ENCODE measurements around the gene OR6K2. TPM values are rescaled to one million over a fixed set of nuclear protein-coding genes. Genes with fewer than 3 reads are reported as not detected.

The OR6K2 gene
- total and polyA plus RNA-seq, 2 of the 4 experiments (the other 2 are of a cell fraction) = not detected

DNA sequence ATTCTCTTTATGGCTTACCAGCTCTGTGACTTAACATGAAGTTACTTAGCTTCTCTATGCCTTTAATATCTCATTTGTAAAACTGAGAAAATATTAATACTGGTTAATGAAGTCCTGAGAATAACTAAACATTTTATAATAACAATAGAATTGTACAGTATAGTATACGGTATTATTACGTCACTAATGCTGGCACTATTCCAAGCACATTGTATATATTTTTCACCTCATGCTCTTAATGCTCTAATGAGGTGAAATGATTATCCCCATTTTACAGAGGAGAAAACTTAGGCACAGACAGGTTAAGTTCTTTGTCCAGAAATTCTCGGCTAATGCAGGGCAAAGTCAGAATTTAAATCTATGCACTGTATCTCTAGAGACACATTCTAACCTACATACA lies 19.2 kb upstream of the OR6K2 start:
- H3K36me3 ChIP-seq (ENCODE audit: control insufficient read depth, insufficient read depth, low read length) = no peaks in the 10 kb centered on the region
- H3K56ac ChIP-seq (ENCODE audit: extremely low read depth, insufficient read depth, low read length) = no peak overlapping the region
- no peak overlapping the region for H2BK20ac ChIP-seq (ENCODE audit: low read depth, low read length)
- H4K20me1 ChIP-seq (ENCODE audit: insufficient read depth, low read length) = no peaks in the 10 kb centered on the region
- no peak overlapping the region for H2BK5ac ChIP-seq (ENCODE audit: low read depth, low read length, poor library complexity, severe bottlenecking)
- no peak overlapping the region for H3K18ac ChIP-seq (ENCODE audit: low read depth, low read length)
- intact Hi-C loops (cut with micrococcal nuclease) = no loop called here
- no peaks in the 10 kb centered on the region for H3K9me1 ChIP-seq (ENCODE audit: insufficient read depth, low read length)
- H3K14ac ChIP-seq (replicated peaks; ENCODE audit: low read depth, low read length) = no peak overlapping the region
- H3K9me3 ChIP-seq (ENCODE audit: control insufficient read depth, insufficient read depth, low read length) = no peaks in the 10 kb centered on the region
- in situ Hi-C loops (cut with MboI; ENCODE audit: low sequenced_read_pairs) = no loop called here
- H4K5ac ChIP-seq (ENCODE audit: low read depth, low read length) = no peak overlapping the region
- no peak overlapping the region for H3K4me3 ChIP-seq (ENCODE audit: insufficient read depth, low read depth, low read length)
- no peak overlapping the region for H2BK120ac ChIP-seq (ENCODE audit: low read depth, low read length)
- no peaks in the 10 kb centered on the region for H3K27me3 ChIP-seq (ENCODE audit: control insufficient read depth, insufficient read depth, low read length)
- no peaks in the 10 kb centered on the region for H3K79me1 ChIP-seq (ENCODE audit: low read depth in 1 of 2, low read length in 2 of 2)
- H3K23ac ChIP-seq (ENCODE audit: low read depth, low read length) = no peak overlapping the region
- H4K8ac ChIP-seq (ENCODE audit: low read depth in 2 of 2, low read length in 2 of 2) = no peak overlapping the region
- no peak overlapping the region for H3K4ac ChIP-seq (ENCODE audit: low read depth, low read length)
- H3K4me1 ChIP-seq (ENCODE audit: control insufficient read depth, insufficient read depth, low read length) = no peaks in the 10 kb centered on the region
- H2AK5ac ChIP-seq (ENCODE audit: low read depth, low read length) = no peak overlapping the region
- no peak overlapping the region for H3K4me2 ChIP-seq (ENCODE audit: low read depth, low read length)
- H2BK15ac ChIP-seq (ENCODE audit: low read depth, low read length) = no peak overlapping the region
- dilution Hi-C loops (cut with HindIII; ENCODE audit: low sequenced_read_pairs, unreplicated experiment) = no loop called here
- DNase-seq (no peak), ATAC-seq (ENCODE audit: low read depth) (no peak)
- no TSS peak for BruUV-seq (replicated peaks)
- H3K9ac ChIP-seq (ENCODE audit: low read depth, low read length) = no peak overlapping the region
- no peak overlapping the region for H2AFZ ChIP-seq (replicated peaks; ENCODE audit: low read length, poor library complexity)
- no peak overlapping the region for H4K91ac ChIP-seq (ENCODE audit: insufficient read depth, low read depth, low read length)
- ChIA-PET POLR2A (ENCODE audit: unreplicated experiment) (no interaction called here), CTCF (no interaction called here)
- TF ChIP-seq SMC3 (IDR thresholded peaks at IDR 0.05; ENCODE audit: low read depth, low read length) (no peak), RCOR1 (IDR thresholded peaks at IDR 0.05; ENCODE audit: insufficient replicate concordance, low read length) (no peak), RAD21 (IDR thresholded peaks at IDR 0.05; ENCODE audit: low read length) (no peak), MAZ (IDR thresholded peaks at IDR 0.05; ENCODE audit: borderline replicate concordance, low read depth, low read length) (no peak), POLR2A (IDR thresholded peaks at IDR 0.05; ENCODE audit: low read depth, low read length) (no peak), MAFK (IDR thresholded peaks at IDR 0.05; ENCODE audit: low read depth, low read length) (no peak), CHD1 (IDR thresholded peaks at IDR 0.05; ENCODE audit: low read depth, low read length) (no peak), FOS (IDR thresholded peaks at IDR 0.05; ENCODE audit: low read depth, low read length) (no peak), CEBPB (IDR thresholded peaks at IDR 0.05; ENCODE audit: low read depth, low read length) (no peak)
- WGBS, 2 experiments (ENCODE audit: extremely low coverage in 2 of 2, insufficient read length in 1 of 2) = no CpG with 5 or more reads among the region's 3 CpGs
- H3K27ac ChIP-seq (ENCODE audit: insufficient read depth, low read length) = no peak overlapping the region
- H2AK9ac ChIP-seq (replicated peaks; ENCODE audit: low read depth, low read length, poor library complexity) = no peak overlapping the region

Data from IMR-90 (cell line).